ENCODE results near the gene DCK.

DNA sequence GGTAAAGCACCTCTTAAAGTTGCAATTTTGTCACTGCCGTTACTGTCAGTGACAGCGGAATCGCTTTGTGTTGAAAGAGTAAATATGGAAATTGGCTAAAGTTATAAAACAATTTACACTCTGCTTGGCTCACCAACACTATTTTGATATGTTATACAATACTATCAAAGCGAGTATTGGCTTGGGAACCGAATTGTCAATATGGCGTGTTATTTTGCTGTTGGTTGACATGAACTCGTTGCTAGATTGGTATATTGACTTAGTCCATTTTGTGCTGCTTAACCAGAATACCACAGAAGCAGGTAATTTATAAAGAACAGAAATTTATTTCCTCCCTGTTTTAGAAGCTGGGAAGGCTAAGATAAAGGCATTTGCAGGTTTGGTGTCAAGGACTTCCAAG is 58.6 kb downstream of the DCK start:
- TF ChIP-seq, protein P1, sequence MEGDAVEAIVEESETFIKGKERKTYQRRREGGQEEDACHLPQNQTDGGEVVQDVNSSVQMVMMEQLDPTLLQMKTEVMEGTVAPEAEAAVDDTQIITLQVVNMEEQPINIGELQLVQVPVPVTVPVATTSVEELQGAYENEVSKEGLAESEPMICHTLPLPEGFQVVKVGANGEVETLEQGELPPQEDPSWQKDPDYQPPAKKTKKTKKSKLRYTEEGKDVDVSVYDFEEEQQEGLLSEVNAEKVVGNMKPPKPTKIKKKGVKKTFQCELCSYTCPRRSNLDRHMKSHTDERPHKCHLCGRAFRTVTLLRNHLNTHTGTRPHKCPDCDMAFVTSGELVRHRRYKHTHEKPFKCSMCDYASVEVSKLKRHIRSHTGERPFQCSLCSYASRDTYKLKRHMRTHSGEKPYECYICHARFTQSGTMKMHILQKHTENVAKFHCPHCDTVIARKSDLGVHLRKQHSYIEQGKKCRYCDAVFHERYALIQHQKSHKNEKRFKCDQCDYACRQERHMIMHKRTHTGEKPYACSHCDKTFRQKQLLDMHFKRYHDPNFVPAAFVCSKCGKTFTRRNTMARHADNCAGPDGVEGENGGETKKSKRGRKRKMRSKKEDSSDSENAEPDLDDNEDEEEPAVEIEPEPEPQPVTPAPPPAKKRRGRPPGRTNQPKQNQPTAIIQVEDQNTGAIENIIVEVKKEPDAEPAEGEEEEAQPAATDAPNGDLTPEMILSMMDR (IDR thresholded peaks at IDR 0.05) = no peak
- no peak for TF ChIP-seq POLR2A (IDR thresholded peaks at IDR 0.05)

All from body of pancreas (tissue), 4 donors.